Measurements from ENCODE around the gene ADH5.
"Not testable (repeated sequence)": the region's sequence is repeated elsewhere in the genome, so short reads cannot be mapped to it uniquely, and the experiment has no call there.

Gene ADH5

GRCh38 chr4:99088481-99089365 is at the start of gene ADH5:
TSS of gene ADH5 (minus strand) at chr4:99088788. CDS start at chr4:99088700, 88 bp downstream.
- DNase-seq (ENCODE audit: extremely low read depth in 1 of 2, low read depth in 1 of 2): peak; percentile 74 to 80

GRCh38 chr4:99136329-99136728 is 47.7 kb upstream of the ADH5 start:
- no peak for DNase-seq (ENCODE audit: extremely low read depth in 1 of 2, low read depth in 1 of 2)

- no peak for DNase-seq (ENCODE audit: extremely low read depth in 1 of 2, low read depth in 1 of 2)
Measured at GRCh38 chr4:99135541-99136162, 47.1 kb upstream of the ADH5 start.

GRCh38 chr4:99134586-99134985 is 46.0 kb upstream of the ADH5 start:
- DNase-seq (ENCODE audit: extremely low read depth in 1 of 2, low read depth in 1 of 2): no peak

- DNase-seq (ENCODE audit: extremely low read depth in 1 of 2, low read depth in 1 of 2): no peak
Measured at GRCh38 chr4:99131378-99131777, 42.8 kb upstream of the ADH5 start.

- no peak for DNase-seq (ENCODE audit: extremely low read depth in 1 of 2, low read depth in 1 of 2)
Measured at GRCh38 chr4:99126376-99126775, 37.8 kb upstream of the ADH5 start.

- DNase-seq (ENCODE audit: extremely low read depth in 1 of 2, low read depth in 1 of 2): no peak
Measured at GRCh38 chr4:99121008-99121407, 32.4 kb upstream of the ADH5 start.

- no peak for DNase-seq (ENCODE audit: extremely low read depth in 1 of 2, low read depth in 1 of 2)
Measured at GRCh38 chr4:99120501-99120900, 31.9 kb upstream of the ADH5 start.

- DNase-seq (ENCODE audit: extremely low read depth in 1 of 2, low read depth in 1 of 2): no peak
Measured at GRCh38 chr4:99117876-99118693, 29.5 kb upstream of the ADH5 start.

GRCh38 chr4:99117122-99117841 is 28.7 kb upstream of the ADH5 start:
- DNase-seq (ENCODE audit: extremely low read depth in 1 of 2, low read depth in 1 of 2): not testable (repeated sequence)

GRCh38 chr4:99109286-99109685 is 20.7 kb upstream of the ADH5 start:
- DNase-seq (ENCODE audit: extremely low read depth in 1 of 2, low read depth in 1 of 2): not testable (repeated sequence)

GRCh38 chr4:99104153-99104552 is 15.6 kb upstream of the ADH5 start:
- no peak for DNase-seq (ENCODE audit: extremely low read depth in 1 of 2, low read depth in 1 of 2)

- no peak for DNase-seq (ENCODE audit: extremely low read depth in 1 of 2, low read depth in 1 of 2)
Measured at GRCh38 chr4:99103166-99103565, 14.6 kb upstream of the ADH5 start.

- DNase-seq (ENCODE audit: extremely low read depth in 1 of 2, low read depth in 1 of 2): no peak
Measured at GRCh38 chr4:99102634-99103033, 14.0 kb upstream of the ADH5 start.

GRCh38 chr4:99100876-99101275 is 12.3 kb upstream of the ADH5 start:
- no peak for DNase-seq (ENCODE audit: extremely low read depth in 1 of 2, low read depth in 1 of 2)

- DNase-seq (ENCODE audit: extremely low read depth in 1 of 2, low read depth in 1 of 2): not testable (repeated sequence)
Measured at GRCh38 chr4:99099814-99100213, 11.2 kb upstream of the ADH5 start.

- DNase-seq (ENCODE audit: extremely low read depth in 1 of 2, low read depth in 1 of 2): no peak
Measured at GRCh38 chr4:99099311-99099710, 10.7 kb upstream of the ADH5 start.

GRCh38 chr4:99091841-99092240 is 3.3 kb upstream of the ADH5 start:
- DNase-seq (ENCODE audit: extremely low read depth in 1 of 2, low read depth in 1 of 2): not testable (repeated sequence)

- no peak for DNase-seq (ENCODE audit: extremely low read depth in 1 of 2, low read depth in 1 of 2)
Measured at GRCh38 chr4:99091216-99091575, 2.6 kb upstream of the ADH5 start.

GRCh38 chr4:99090481-99091215 is 2.1 kb upstream of the ADH5 start:
- DNase-seq (ENCODE audit: extremely low read depth in 1 of 2, low read depth in 1 of 2): no peak

Data from stimulated activated CD8-positive, alpha-beta memory T cell treated with anti-CD3 and anti-CD28 coated beads, Interleukin-7, amount 100 ng/mL, for 48 hours (primary cell).